ENCODE data around the gene HSP90AB1.

The HSP90AB1 gene

DNA sequence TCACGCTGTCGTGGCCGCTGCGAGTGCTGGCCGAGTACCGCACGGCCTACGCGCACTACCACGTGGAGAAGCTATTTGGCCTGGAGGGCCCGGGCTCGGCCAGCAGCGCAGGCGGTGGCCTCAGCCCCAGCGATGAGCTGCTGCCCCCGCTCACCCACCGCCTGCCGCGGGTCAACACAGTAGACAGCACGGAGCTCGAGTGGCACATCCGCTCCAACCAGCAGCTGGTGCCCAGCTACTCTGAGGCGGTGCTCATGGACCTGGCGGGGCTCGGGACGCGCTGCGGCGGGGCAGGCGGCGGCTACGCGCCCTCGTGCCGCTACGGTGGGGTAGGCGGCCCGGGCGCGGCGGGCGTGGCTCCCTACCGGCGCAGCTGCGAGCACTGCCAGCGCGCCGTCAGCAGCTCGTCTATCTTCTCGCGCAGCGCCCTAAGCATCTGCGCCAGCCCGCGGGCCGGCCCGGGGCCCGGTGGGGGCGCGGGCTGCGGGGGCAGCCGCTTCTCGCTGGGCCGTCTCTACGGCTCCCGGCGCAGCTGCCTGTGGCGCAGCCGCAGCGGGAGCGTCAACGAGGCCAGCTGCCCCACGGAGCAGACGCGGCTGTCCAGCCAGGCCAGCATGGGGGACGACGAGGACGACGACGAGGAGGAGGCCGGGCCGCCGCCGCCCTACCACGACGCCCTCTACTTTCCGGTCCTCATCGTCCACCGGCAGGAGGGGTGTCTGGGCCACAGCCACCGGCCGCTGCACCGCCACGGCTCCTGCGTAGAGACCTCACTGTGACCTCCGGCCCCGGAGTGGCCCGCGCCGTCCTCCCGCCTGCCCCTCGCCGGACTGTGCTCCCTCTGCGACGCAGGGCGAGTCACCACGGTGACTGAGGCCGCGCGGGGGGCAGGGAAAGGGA is 29.1 kb downstream of the HSP90AB1 start:
- DNase-seq (ENCODE audit: insufficient read length) (no peak), FAIRE-seq (no peak)
- no peak for TF ChIP-seq POLR2A (IDR thresholded peaks at IDR 0.05; ENCODE audit: low read depth, low read length)

DNA sequence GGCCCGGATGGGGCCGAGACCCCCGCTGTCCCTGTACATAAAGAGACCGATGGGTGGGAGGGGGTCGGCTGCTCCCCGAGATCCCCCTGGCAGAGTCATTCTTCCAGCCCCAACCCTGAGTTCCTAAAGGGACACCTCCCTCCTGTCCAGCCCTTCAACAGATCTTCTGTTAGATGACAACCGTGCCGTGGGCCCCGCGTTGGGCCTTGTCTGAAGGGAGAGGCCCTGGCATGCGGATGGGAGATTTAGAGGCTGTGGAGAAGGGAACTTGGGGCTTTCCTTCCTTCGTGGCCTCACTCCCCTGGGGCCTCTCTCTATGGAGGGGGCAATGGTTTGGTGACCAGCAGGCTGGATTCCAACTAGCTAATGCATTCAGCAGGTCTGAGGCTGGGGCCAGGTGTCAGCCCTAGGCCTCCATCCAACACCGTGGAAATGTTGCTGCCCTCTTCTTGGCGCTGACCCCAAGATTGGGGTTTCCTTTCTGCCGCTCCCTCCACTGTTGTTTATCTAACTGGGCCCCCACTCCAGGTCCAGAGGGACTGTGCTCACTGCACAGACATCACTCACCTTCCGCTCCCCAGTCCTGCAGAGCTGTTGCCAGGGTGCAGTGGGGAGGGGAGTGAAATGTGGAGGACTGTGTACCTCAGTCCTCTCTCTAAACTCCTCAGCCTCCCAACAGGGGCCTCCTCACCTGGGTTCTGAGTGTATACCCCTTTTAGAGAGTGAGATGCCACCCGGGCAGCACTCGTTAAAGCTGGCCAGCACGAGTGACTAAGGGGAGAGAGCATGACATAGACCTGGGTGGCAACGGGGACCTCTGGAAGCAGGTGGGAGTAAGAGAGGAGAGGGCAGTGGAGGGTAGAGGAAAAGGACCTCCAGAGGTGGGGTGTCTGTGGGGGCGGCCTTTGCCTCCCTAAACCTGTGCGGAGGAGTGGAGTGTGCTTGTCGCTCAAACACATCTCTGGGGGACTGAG is 30.1 kb downstream of the HSP90AB1 start:
- FAIRE-seq = no peak
- TF ChIP-seq TAF1 (IDR thresholded peaks at IDR 0.05; ENCODE audit: borderline replicate concordance, low read depth, low read length) (no peak), POLR2AphosphoS5 (IDR thresholded peaks at IDR 0.05; ENCODE audit: low read depth, low read length) (no peak)
- no peak for DNase-seq (ENCODE audit: insufficient read length)

- FAIRE-seq (no peak), DNase-seq (ENCODE audit: insufficient read length) (no peak)
- TF ChIP-seq TAF1 (IDR thresholded peaks at IDR 0.05; ENCODE audit: borderline replicate concordance, low read depth, low read length) = no peak
- no peak for TF ChIP-seq POLR2AphosphoS5 (IDR thresholded peaks at IDR 0.05; ENCODE audit: low read depth, low read length)
- no peak for TF ChIP-seq POLR2A (IDR thresholded peaks at IDR 0.05; ENCODE audit: low read depth, low read length)
These were observed 30.9 kb downstream of the HSP90AB1 start for GRCh38 chr6:44277763-44278162.

DNA sequence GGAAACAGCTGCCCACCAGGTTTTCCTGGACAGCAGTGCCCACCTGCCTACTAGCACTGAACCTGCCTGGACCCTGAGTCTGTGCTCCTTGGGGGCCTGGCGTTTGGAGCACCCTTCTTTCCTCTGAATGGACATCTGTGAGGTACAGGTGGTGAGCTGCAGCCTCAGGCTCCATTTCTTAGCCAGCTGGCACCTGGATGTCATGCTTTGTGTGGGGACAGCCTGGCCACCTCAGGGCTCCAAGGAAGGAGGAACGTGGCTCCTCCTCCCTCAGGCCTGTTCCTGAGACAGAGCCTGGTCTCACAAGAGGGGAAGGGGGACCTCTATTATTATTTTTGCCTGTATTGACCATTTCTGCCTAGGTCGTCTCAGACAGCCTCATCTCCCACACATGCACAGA is 31.4 kb downstream of the HSP90AB1 start:
- FAIRE-seq (no peak), DNase-seq (ENCODE audit: insufficient read length) (no peak)
- no peak for TF ChIP-seq POLR2AphosphoS5 (IDR thresholded peaks at IDR 0.05; ENCODE audit: low read depth, low read length)
- no peak for TF ChIP-seq POLR2A (IDR thresholded peaks at IDR 0.05; ENCODE audit: low read depth, low read length)
- TF ChIP-seq TAF1 (IDR thresholded peaks at IDR 0.05; ENCODE audit: borderline replicate concordance, low read depth, low read length) = no peak

- TF ChIP-seq TAF1 (IDR thresholded peaks at IDR 0.05; ENCODE audit: borderline replicate concordance, low read depth, low read length) = no peak
- no peak for TF ChIP-seq POLR2A (IDR thresholded peaks at IDR 0.05; ENCODE audit: low read depth, low read length)
- TF ChIP-seq POLR2AphosphoS5 (IDR thresholded peaks at IDR 0.05; ENCODE audit: low read depth, low read length) = no peak
- no peak for FAIRE-seq
- no peak for DNase-seq (ENCODE audit: insufficient read length)
These were observed 32.1 kb downstream of the HSP90AB1 start for GRCh38 chr6:44278774-44279697.

GRCh38 chr6:44284121-44284520 is 37.2 kb downstream of the HSP90AB1 start:
- FAIRE-seq (no peak), DNase-seq (ENCODE audit: insufficient read length) (no peak)
- TF ChIP-seq POLR2AphosphoS5 (IDR thresholded peaks at IDR 0.05; ENCODE audit: low read depth, low read length) (no peak), POLR2A (IDR thresholded peaks at IDR 0.05; ENCODE audit: low read depth, low read length) (no peak), TAF1 (IDR thresholded peaks at IDR 0.05; ENCODE audit: borderline replicate concordance, low read depth, low read length) (no peak)

GRCh38 chr6:44284867-44285266 is 38.0 kb downstream of the HSP90AB1 start:
- FAIRE-seq (no peak), DNase-seq (ENCODE audit: insufficient read length) (no peak)
- no peak for TF ChIP-seq TAF1 (IDR thresholded peaks at IDR 0.05; ENCODE audit: borderline replicate concordance, low read depth, low read length)
- TF ChIP-seq POLR2A (IDR thresholded peaks at IDR 0.05; ENCODE audit: low read depth, low read length) = no peak
- no peak for TF ChIP-seq POLR2AphosphoS5 (IDR thresholded peaks at IDR 0.05; ENCODE audit: low read depth, low read length)

DNA sequence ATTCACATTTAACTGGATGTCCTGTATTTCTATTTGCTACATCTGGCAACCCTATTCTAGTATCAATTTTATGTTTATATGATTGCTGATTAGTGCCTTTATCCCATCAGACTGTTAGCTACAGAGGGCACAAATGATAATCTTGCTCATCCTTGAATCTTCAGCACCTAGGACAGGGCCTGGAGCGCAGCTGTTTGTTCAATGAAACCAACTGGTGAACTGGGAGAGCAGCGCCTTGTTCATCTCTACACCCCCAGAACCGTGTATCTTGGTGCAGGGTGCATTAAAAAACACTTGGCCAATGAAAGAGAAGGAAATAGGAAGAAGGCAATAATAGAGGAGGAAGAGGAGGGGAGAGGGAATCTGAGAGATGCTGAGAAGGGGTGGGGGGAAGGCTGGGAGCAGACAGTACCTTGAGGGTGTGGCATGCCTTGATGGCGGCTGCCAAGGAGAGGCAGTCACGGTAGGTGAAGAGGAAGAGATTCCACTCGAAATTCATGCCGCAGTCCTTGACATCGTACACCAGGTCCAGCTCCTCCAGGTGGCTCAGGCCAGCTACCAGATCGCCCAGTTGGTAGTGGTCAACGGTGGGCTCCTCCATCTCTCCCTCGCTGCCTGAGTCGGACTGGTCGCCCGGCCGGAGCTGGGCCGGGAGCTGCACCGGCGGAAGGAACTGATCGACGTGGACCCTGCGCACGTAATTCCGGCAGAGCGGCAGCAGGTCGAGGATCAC is 38.8 kb downstream of the HSP90AB1 start:
- DNase-seq (ENCODE audit: insufficient read length) = no peak
- TF ChIP-seq TAF1 (IDR thresholded peaks at IDR 0.05; ENCODE audit: borderline replicate concordance, low read depth, low read length) (no peak), POLR2A (IDR thresholded peaks at IDR 0.05; ENCODE audit: low read depth, low read length) (no peak), POLR2AphosphoS5 (IDR thresholded peaks at IDR 0.05; ENCODE audit: low read depth, low read length) (no peak)
- no peak for FAIRE-seq

- TF ChIP-seq POLR2AphosphoS5 (IDR thresholded peaks at IDR 0.05; ENCODE audit: low read depth, low read length) (no peak), POLR2A (IDR thresholded peaks at IDR 0.05; ENCODE audit: low read depth, low read length) (no peak), TAF1 (IDR thresholded peaks at IDR 0.05; ENCODE audit: borderline replicate concordance, low read depth, low read length) (no peak)
- FAIRE-seq = no peak
- no peak for DNase-seq (ENCODE audit: insufficient read length)
These were observed 39.3 kb downstream of the HSP90AB1 start for GRCh38 chr6:44286285-44286565.

DNA sequence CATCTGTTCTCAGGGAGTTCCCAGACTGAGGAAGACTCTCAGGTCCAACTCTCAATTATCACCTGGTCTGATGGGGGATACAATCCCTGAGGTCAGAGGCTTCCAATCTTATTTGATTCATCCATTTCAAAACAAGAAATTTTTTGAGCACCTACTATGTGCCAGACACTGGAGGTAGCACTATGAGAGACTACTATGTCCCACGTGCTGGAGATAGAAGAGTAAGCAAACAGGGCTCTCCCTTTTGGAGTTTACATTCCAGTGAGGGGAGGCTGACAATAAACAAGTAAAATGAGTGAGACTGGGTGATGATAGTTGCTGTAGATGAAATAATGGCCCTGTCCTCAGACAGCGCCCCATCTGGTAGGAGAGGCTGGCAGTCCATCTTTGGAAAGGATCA is 39.8 kb downstream of the HSP90AB1 start:
- DNase-seq (ENCODE audit: insufficient read length) = no peak
- TF ChIP-seq POLR2AphosphoS5 (IDR thresholded peaks at IDR 0.05; ENCODE audit: low read depth, low read length) (no peak), POLR2A (IDR thresholded peaks at IDR 0.05; ENCODE audit: low read depth, low read length) (no peak), TAF1 (IDR thresholded peaks at IDR 0.05; ENCODE audit: borderline replicate concordance, low read depth, low read length) (no peak)
- no peak for FAIRE-seq
